ENCODE measurements around the gene MTF2.
A peak's percentile ranks its signal among the peaks of the same experiment; 100 is the strongest.
"Not testable (repeated sequence)": the region's sequence is repeated elsewhere in the genome, so short reads cannot be mapped to it uniquely, and the experiment has no call there.

The MTF2 gene

GRCh38 chr1:93140106-93140505 is 61.0 kb downstream of the MTF2 start:
- DNase-seq (ENCODE audit: low spot score) (no peak), FAIRE-seq (no peak)

GRCh38 chr1:93142161-93142560 is 63.1 kb downstream of the MTF2 start:
- FAIRE-seq = no peak
- no peak for DNase-seq (ENCODE audit: low spot score)

- no peak for DNase-seq (ENCODE audit: low spot score)
- no peak for FAIRE-seq
Measured at GRCh38 chr1:93143136-93143535, 64.1 kb downstream of the MTF2 start.

- FAIRE-seq = no peak
Measured at GRCh38 chr1:93143769-93144168, 64.7 kb downstream of the MTF2 start.

GRCh38 chr1:93148001-93148400 is 68.9 kb downstream of the MTF2 start:
- DNase-seq (ENCODE audit: low spot score) = no peak
- FAIRE-seq = no peak

More at GRCh38 chr1:93143769-93144168, 64.7 kb downstream of the MTF2 start:
- DNase-seq (ENCODE audit: low spot score) = no peak

- FAIRE-seq (no peak), DNase-seq (ENCODE audit: low spot score) (no peak)
Measured at GRCh38 chr1:93150729-93151128, 71.6 kb downstream of the MTF2 start.

- FAIRE-seq (no peak), DNase-seq (ENCODE audit: low spot score) (no peak)
Measured at GRCh38 chr1:93151474-93151873, 72.4 kb downstream of the MTF2 start.

- FAIRE-seq = no peak
- no peak for DNase-seq (ENCODE audit: low spot score)
Measured at GRCh38 chr1:93152835-93153234, 73.8 kb downstream of the MTF2 start.

GRCh38 chr1:93154898-93155297 is 75.8 kb downstream of the MTF2 start:
- DNase-seq (ENCODE audit: low spot score) (no peak), FAIRE-seq (no peak)

GRCh38 chr1:93155335-93155734 is 76.3 kb downstream of the MTF2 start:
- peak; percentile 62 for FAIRE-seq
- DNase-seq (ENCODE audit: low spot score) = no peak

GRCh38 chr1:93159337-93159736 is 80.3 kb downstream of the MTF2 start:
- DNase-seq (ENCODE audit: low spot score) = no peak
- no peak for FAIRE-seq

- DNase-seq (ENCODE audit: low spot score) = not testable (repeated sequence)
Measured at GRCh38 chr1:93163314-93163713, 84.2 kb downstream of the MTF2 start.

GRCh38 chr1:93164816-93165215 is 85.7 kb downstream of the MTF2 start:
- FAIRE-seq = no peak
- no peak for DNase-seq (ENCODE audit: low spot score)

More at GRCh38 chr1:93163314-93163713, 84.2 kb downstream of the MTF2 start:
- not testable (repeated sequence) for FAIRE-seq

- FAIRE-seq; DNase-seq (ENCODE audit: low spot score): not testable (repeated sequence)
Measured at GRCh38 chr1:93165895-93166294, 86.8 kb downstream of the MTF2 start.

GRCh38 chr1:93167006-93167405 is 87.9 kb downstream of the MTF2 start:
- DNase-seq (ENCODE audit: low spot score) (no peak), FAIRE-seq (no peak)

GRCh38 chr1:93170141-93170678 is 91.1 kb downstream of the MTF2 start:
- FAIRE-seq; DNase-seq (ENCODE audit: low spot score): not testable (repeated sequence)

GRCh38 chr1:93171549-93172034 is 92.5 kb downstream of the MTF2 start:
- FAIRE-seq = no peak
- DNase-seq (ENCODE audit: low spot score) = no peak

- FAIRE-seq (no peak), DNase-seq (ENCODE audit: low spot score) (no peak)
Measured at GRCh38 chr1:93172778-93173177, 93.7 kb downstream of the MTF2 start.

GRCh38 chr1:93174638-93175037 is 95.6 kb downstream of the MTF2 start:
- not testable (repeated sequence) for FAIRE-seq; DNase-seq (ENCODE audit: low spot score)

GRCh38 chr1:93177991-93178390 is 98.9 kb downstream of the MTF2 start:
- peak; percentile 68 for FAIRE-seq
- no peak for DNase-seq (ENCODE audit: low spot score)

GRCh38 chr1:93178418-93178817 is 99.3 kb downstream of the MTF2 start:
- FAIRE-seq (no peak), DNase-seq (ENCODE audit: low spot score) (no peak)

GRCh38 chr1:93179886-93180722 is 101.0 kb downstream of the MTF2 start, which contains the start of gene TMED5:
Gene TMED5, minus strand, starts transcription at chr1:93180413. Its CDS starts 171 bp downstream, at chr1:93180242.
- DNase-seq (ENCODE audit: low spot score) (peak; percentile 95), FAIRE-seq (peak; percentile 81)

Measured in RCC 7860 (cell line).